Gastrocnemius medialis (tissue), 4 donors: ENCODE measurements around the gene INF2. TPM values are rescaled to one million over a fixed set of nuclear protein-coding genes. Genes with fewer than 3 reads are reported as not detected.
"Not testable (repeated sequence)": the region's sequence is repeated elsewhere in the genome, so short reads cannot be mapped to it uniquely, and the experiment has no call there.

ENCODE experiments used
- ATAC-seq, 2 donors: fragments of 150-250 bp; one replicate each; pipeline ENCODE4 v1.9.1; 2016
- DNase-seq, 2 donors: peaks; one replicate each; pipeline ENCODE4 v3.0.0-alpha.2; 2019
- H3K27ac ChIP-seq, 4 donors: fragments of 200-600 bp; sonication (generic); 1 replicate in 1 of 4; 2 replicates in 3 of 4; pipeline ENCODE4 v1.5.1; 2016 to 2018; ENCODE audit warnings: mild to moderate bottlenecking in 2 of 4, moderate library complexity in 1 of 4
- H3K27me3 ChIP-seq, 3 donors: fragments of 200-600 bp; sonication (generic) in 2 of 3; 1 replicate in 1 of 3; 2 replicates in 2 of 3; pipeline versions ENCODE4 v1.5.1 to v1.6.0; 2016 to 2019; ENCODE audit warnings: mild to moderate bottlenecking in 1 of 3, moderate library complexity in 1 of 3
- H3K36me3 ChIP-seq, 2 donors: fragments of 200-600 bp; sonication (generic) in 1 of 2; one replicate each; pipeline ENCODE4 v1.5.1; 2017 to 2018
- H3K4me1 ChIP-seq, 2 donors: fragments of 200-600 bp; sonication (generic) in 1 of 2; one replicate each; pipeline ENCODE4 v1.5.1; 2016 to 2017; ENCODE audit warnings: mild to moderate bottlenecking in 2 of 2
- H3K4me3 ChIP-seq, 4 donors: fragments of 200-600 bp; sonication (generic) in 3 of 4; 1 replicate in 1 of 4; 2 replicates in 3 of 4; pipeline ENCODE4 v1.5.1; 2016 to 2019; ENCODE audit warnings: mild to moderate bottlenecking in 2 of 4
- H3K9me3 ChIP-seq, 3 donors: fragments of 200-600 bp; sonication (generic) in 2 of 3; 1 replicate in 1 of 3; 2 replicates in 2 of 3; pipeline ENCODE4 v1.5.1; 2016 to 2019
- POLR2A ChIP-seq, 2 donors: fragments of 450-650 bp; IDR thresholded peaks; one replicate each; pipeline ENCODE4 v1.6.1; 2017; ENCODE audit warnings: antibody characterized with exemption in 2 of 2, mild to moderate bottlenecking in 2 of 2, moderate library complexity in 2 of 2
- in situ Hi-C, 4 donors: fragments of 200-750 bp; cut with MboI; loops; one replicate each; pipeline versions ENCODE4 v1.15.0 to v1.8.0; 2017; ENCODE audit warnings: low sequenced_read_pairs in 4 of 4
- intact Hi-C: fragments of 100-400 bp; cut with DNase I; formaldehyde crosslinking; loops from one replicate; pipeline ENCODE4 v1.15.1; 2023; ENCODE audit warnings: low total_unique reads
- total RNA-seq, 4 donors: library from RNA; depleted of rRNA; stranded (reverse); fragments of >200 nt; gene quantifications; one replicate each; pipeline versions ENCODE4 v1.1.0 to v1.2.3, GENCODE V29; 2016
- TF ChIP-seq, protein P1 (sequence below), 5 experiments: fragments of 450-650 bp in 3 of 5; fragments of 200-600 bp in 2 of 5; sonication (generic) in 2 of 5; IDR thresholded peaks in 4 of 5; conservative IDR thresholded peaks in 1 of 5; 1 replicate in 4 of 5; 2 replicates in 1 of 5; pipeline ENCODE4 v1.5.1; 2016 to 2019; ENCODE audit warnings: antibody characterized with exemption in 5 of 5, mild to moderate bottlenecking in 3 of 5, moderate library complexity in 3 of 5

INF2 gene
- total RNA-seq, 4 donors from 2014 or later = 11.6 to 34.6 (median 19.7) TPM

DNA sequence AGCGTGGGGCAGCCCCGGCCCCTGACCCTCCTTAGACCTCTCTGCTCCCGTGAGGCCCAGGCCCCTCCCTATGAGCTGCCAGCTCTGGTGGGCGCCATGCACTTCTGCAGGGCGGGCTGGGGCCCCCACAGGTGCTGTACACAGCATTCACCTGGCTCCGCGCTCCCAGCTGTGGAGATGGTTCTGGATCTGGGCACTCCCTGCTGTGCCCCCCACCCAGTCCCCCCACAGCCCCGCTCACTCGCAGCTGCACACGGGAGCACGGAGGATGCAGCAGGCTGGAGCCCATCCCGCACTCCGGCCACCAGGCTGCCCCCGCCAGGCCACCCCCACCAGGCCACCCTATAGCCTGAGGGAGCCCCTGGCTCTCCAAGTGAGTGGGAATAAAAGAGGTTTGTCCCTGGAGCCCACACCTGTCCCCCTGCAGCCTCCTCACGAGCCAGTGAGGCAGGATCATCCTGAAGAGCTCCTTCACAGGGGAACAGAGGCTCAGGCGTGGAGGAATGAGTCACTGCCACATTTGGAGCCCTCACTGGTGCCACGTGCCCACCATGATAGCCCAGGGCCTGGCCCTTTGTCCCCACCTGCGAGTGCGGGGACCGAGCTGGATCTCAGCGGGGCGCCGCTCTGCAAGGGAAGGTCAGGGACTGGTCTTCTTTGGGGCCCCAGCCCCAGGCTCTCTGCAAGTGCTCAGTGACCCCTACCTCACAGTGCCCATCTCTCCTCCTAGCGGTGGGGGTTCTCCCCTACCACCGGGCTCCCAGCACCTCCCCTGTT lies 36.5 kb downstream of the INF2 start:
- Histone ChIP-seq H3K4me1 (peaks cover 66 to 79% of the 10 kb centered on the region in 2 donors), H3K36me3 (no peaks in the 10 kb centered on the region), H3K27ac (peak overlapping the region; percentile 94 to 99 (median 96)), H3K4me3 (peak overlapping the region; percentile 67 to 89 (median 74)), H3K9me3 (no peaks in the 10 kb centered on the region), H3K27me3 (no peaks in the 10 kb centered on the region)
- peak; percentile 72 to 76 for TF ChIP-seq POLR2A (IDR thresholded peaks at IDR 0.05)
- TF ChIP-seq, protein P1, sequence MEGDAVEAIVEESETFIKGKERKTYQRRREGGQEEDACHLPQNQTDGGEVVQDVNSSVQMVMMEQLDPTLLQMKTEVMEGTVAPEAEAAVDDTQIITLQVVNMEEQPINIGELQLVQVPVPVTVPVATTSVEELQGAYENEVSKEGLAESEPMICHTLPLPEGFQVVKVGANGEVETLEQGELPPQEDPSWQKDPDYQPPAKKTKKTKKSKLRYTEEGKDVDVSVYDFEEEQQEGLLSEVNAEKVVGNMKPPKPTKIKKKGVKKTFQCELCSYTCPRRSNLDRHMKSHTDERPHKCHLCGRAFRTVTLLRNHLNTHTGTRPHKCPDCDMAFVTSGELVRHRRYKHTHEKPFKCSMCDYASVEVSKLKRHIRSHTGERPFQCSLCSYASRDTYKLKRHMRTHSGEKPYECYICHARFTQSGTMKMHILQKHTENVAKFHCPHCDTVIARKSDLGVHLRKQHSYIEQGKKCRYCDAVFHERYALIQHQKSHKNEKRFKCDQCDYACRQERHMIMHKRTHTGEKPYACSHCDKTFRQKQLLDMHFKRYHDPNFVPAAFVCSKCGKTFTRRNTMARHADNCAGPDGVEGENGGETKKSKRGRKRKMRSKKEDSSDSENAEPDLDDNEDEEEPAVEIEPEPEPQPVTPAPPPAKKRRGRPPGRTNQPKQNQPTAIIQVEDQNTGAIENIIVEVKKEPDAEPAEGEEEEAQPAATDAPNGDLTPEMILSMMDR (IDR thresholded peaks at IDR 0.05 in 4 of 5, conservative IDR thresholded peaks at IDR 0.05 in 1 of 5) = peak in 3 of 5 experiments; percentile 10 to 53 (median 14)
- DNase-seq = peak; percentile 59 to 83
- ATAC-seq = peak; percentile 13 to 21
- intact Hi-C loops (loop anchor here (10.0 kb wide), 1 partner anchor 1171 kb away; no protein-coding TSS in a partner anchor), in situ Hi-C loops (no loop called here)

DNA sequence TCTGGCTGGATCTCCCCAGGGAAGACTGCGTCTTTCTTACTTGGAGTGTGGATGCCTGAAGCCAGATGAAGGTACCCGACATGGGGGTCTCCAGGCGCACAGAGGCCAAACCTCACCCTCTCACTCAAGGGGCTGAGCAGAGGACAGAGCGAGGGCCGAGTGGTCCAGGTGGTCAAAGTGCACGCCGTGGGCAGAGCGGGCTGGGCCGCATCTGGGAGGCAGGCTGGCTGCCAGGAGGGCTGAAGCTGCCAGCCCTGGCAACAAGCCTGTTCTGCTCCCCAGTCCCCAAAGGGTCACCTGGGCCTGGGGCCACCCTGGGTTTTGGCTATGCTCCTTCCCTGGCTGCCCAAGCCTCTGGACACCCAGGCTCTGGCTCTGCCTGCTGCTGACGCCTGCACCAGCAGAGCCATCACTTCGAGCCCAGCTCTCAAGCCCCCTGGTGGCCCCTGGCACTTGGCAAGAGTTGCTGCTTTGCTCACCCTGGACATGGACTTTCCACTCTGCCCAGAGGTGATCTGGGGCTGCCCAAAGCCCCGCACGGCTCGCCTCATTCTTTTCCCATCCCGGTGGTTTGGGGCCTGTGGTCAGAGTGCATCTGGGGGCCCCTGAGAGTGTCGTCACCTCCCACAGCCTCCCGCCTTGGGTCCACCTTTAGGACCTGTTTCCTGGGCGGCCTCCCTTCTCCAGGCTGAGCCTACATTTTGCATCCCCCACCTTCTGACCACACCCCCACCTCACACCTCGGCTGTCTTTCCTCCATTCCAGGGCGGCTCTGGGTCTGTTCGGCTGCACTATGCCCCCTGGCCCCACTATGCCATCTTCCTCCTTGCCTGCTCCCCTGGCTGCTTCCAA lies 37.4 kb downstream of the INF2 start:
- TF ChIP-seq, protein P1 (IDR thresholded peaks at IDR 0.05 in 4 of 5, conservative IDR thresholded peaks at IDR 0.05 in 1 of 5) = peak in 1 of 5 experiments; percentile 2
- TF ChIP-seq POLR2A (IDR thresholded peaks at IDR 0.05) = no peak
- H3K9me3 ChIP-seq = no peaks in the 10 kb centered on the region
- no peaks in the 10 kb centered on the region for H3K36me3 ChIP-seq
- peaks cover 70 to 83% of the 10 kb centered on the region in 2 donors for H3K4me1 ChIP-seq
- H3K27me3 ChIP-seq = no peaks in the 10 kb centered on the region
- in situ Hi-C loops = no loop called here
- peak overlapping the region; percentile 94 to 99 (median 96) for H3K27ac ChIP-seq
- intact Hi-C loops = loop anchor here (10.0 kb wide), 1 partner anchor 1172 kb away; no protein-coding TSS in a partner anchor
- ATAC-seq (no peak), DNase-seq (no peak)
- H3K4me3 ChIP-seq = peak overlapping the region in 1 of 4 donors; percentile 2

DNA sequence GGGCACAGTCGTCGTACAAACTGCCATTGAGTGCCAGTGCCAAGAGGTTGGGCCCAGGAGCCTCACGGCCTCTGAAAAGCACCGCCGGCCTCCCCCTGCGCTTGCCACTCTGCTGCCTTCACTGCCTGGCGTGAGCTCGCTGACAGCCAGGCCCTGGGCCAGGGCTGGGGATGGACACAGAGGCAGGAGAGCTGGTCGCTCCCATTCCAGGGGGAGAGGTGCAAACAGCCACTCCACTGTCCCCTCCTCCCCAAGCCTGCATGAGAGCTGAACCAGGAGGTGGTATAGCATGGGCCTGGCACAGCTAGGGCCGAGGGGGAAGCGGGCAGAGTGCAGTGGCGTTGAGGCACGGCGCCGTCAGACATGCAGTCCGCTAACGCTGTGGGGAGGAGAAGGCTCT lies 39.2 kb downstream of the INF2 start:
- H3K4me1 ChIP-seq = peaks cover 72 to 82% of the 10 kb centered on the region in 2 donors
- no peak for ATAC-seq
- H3K36me3 ChIP-seq = no peaks in the 10 kb centered on the region
- TF ChIP-seq POLR2A (IDR thresholded peaks at IDR 0.05) = no peak
- intact Hi-C loops (loop anchor here (10.0 kb wide), 1 partner anchor 1174 kb away; no protein-coding TSS in a partner anchor), in situ Hi-C loops (no loop called here)
- H3K27ac ChIP-seq = peak overlapping the region; percentile 94 to 99 (median 96)
- H3K27me3 ChIP-seq = no peaks in the 10 kb centered on the region
- DNase-seq = no peak
- no peak overlapping the region for H3K4me3 ChIP-seq
- H3K9me3 ChIP-seq = no peaks in the 10 kb centered on the region

DNA sequence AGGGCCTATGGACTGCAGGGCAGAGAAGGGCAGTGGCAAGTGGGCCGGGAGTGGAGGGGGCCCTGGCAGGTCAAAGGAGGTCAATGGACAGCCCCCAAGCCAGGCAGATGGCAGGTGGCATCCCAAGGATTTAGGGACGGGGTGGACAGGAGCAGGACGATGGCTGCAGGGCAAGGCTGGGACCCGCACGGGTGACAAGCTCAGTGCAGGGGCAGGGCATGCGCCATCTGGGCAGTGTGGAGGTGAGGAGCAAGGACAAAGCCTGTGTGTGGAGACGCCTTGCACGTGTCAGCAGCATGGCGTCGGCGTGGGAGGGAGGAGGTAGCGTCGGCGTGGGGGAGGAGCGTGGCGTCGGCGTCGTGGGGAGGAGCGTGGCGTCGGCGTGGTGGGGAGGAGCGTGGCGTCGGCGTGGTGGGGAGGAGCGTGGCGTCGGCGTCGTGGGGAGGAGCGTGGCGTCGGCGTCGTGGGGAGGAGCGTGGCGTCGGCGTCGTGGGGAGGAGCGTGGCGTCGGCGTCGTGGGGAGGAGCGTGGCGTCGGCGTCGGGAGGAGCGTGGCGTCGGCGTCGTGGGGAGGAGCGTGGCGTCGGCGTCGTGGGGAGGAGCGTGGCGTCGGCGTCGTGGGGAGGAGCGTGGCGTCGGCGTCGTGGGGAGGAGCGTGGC lies 39.9 kb downstream of the INF2 start:
- H3K9me3 ChIP-seq, ATAC-seq, H3K4me3 ChIP-seq, in situ Hi-C loops, DNase-seq, H3K27me3 ChIP-seq, H3K36me3 ChIP-seq: not testable (repeated sequence)
- H3K27ac ChIP-seq = peak overlapping the region; percentile 94 to 99 (median 96)
- intact Hi-C loops = loop anchor here (10.0 kb wide), 1 partner anchor 1175 kb away; no protein-coding TSS in a partner anchor
- peaks cover 79 to 87% of the 10 kb centered on the region in 2 donors for H3K4me1 ChIP-seq

DNA sequence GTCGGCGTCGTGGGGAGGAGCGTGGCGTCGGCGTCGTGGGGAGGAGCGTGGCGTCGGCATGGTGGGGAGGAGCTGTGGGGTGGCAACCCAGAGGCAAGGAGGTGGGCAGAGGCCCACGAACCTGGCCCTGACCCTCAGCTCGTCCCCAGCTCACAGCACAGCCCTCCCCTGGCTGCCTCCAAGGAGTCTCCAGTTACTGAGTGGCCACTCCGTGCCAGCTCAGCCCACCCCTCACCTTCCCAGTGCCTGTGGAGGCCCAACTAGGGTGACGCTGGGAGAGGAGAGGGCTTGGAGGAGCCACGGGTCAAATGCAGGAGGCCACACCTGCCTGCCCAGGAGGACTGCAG lies 40.4 kb downstream of the INF2 start:
- no peak overlapping the region for H3K4me3 ChIP-seq
- in situ Hi-C loops = no loop called here
- TF ChIP-seq, protein P1 (IDR thresholded peaks at IDR 0.05 in 4 of 5, conservative IDR thresholded peaks at IDR 0.05 in 1 of 5) = no peak
- TF ChIP-seq POLR2A (IDR thresholded peaks at IDR 0.05) = no peak
- no peaks in the 10 kb centered on the region for H3K36me3 ChIP-seq
- no peaks in the 10 kb centered on the region for H3K27me3 ChIP-seq
- peaks cover 80 to 92% of the 10 kb centered on the region in 2 donors for H3K4me1 ChIP-seq
- no peak for ATAC-seq
- no peaks in the 10 kb centered on the region for H3K9me3 ChIP-seq
- H3K27ac ChIP-seq = peak overlapping the region; percentile 91 to 96 (median 95)
- intact Hi-C loops = loop anchor here (10.0 kb wide), 1 partner anchor 1175 kb away; no protein-coding TSS in a partner anchor
- DNase-seq = no peak
